B cell (primary cell): ENCODE measurements around the gene NLGN1.

Experiments used
- EZH2 ChIP-seq: IDR thresholded peaks from 2 replicates; pipeline ENCODE4 v1.6.1; 2012; ENCODE audit warnings: borderline replicate concordance, low read depth, mild to moderate bottlenecking, moderate library complexity, low read length; ENCODE audit not compliant: insufficient read depth, poor library complexity, severe bottlenecking
- TF ChIP-seq, protein P1 (sequence below): fragments of 200-600 bp; IDR thresholded peaks from one replicate; pipeline ENCODE4 v1.8.0; 2022; ENCODE audit warnings: antibody characterized with exemption, mild to moderate bottlenecking

DNA sequence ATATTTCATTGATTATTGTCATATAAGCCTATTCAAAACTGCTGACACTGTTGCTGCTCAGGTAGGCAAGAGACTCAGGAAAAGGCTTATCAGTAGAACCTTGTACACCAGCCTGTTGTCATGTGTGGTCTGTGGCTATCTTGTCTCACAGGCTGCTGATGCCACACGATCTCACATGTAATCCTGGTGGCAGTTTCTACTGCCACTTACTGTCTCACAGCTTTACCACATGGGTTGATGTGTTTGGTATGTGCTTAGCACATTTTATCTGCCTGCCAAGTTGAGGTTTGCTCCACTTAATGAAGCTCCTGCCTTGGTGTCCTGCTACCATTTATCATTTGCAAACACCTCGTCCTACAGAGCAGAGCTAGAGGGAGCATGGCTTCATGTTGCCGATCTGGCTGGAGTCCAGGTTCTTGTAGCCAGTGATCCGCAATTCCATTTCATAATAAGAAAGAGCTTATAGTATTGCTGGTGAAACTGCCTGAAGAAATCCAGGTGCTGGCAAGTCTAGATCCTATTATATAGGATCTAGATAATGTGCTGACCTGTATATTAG, 637.9 kb downstream of the NLGN1 start:
- TF ChIP-seq, protein P1, sequence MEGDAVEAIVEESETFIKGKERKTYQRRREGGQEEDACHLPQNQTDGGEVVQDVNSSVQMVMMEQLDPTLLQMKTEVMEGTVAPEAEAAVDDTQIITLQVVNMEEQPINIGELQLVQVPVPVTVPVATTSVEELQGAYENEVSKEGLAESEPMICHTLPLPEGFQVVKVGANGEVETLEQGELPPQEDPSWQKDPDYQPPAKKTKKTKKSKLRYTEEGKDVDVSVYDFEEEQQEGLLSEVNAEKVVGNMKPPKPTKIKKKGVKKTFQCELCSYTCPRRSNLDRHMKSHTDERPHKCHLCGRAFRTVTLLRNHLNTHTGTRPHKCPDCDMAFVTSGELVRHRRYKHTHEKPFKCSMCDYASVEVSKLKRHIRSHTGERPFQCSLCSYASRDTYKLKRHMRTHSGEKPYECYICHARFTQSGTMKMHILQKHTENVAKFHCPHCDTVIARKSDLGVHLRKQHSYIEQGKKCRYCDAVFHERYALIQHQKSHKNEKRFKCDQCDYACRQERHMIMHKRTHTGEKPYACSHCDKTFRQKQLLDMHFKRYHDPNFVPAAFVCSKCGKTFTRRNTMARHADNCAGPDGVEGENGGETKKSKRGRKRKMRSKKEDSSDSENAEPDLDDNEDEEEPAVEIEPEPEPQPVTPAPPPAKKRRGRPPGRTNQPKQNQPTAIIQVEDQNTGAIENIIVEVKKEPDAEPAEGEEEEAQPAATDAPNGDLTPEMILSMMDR, result no peak
- no peak for TF ChIP-seq EZH2
